ENCODE measurements around the gene DIO2.

The DIO2 gene

GRCh38 chr14:80211153-80212022 is at the start of gene DIO2:
TSS of gene DIO2 (minus strand) at chr14:80211504. CDS start at chr14:80211472, 32 bp downstream.
- DNase-seq (ENCODE audit: low read depth) = no peak

- DNase-seq (ENCODE audit: low read depth) = no peak
These were observed 49.3 kb upstream of the DIO2 start for GRCh38 chr14:80260645-80261044.

GRCh38 chr14:80239631-80240030 is 28.3 kb upstream of the DIO2 start:
- DNase-seq (ENCODE audit: low read depth) = no peak

GRCh38 chr14:80237143-80237542 is 25.8 kb upstream of the DIO2 start:
- DNase-seq (ENCODE audit: low read depth) = no peak

GRCh38 chr14:80233470-80234089 is 22.3 kb upstream of the DIO2 start:
- no peak for DNase-seq (ENCODE audit: low read depth)

GRCh38 chr14:80231702-80232101 is 20.4 kb upstream of the DIO2 start:
- no peak for DNase-seq (ENCODE audit: low read depth)

- no peak for DNase-seq (ENCODE audit: low read depth)
These were observed 12.6 kb upstream of the DIO2 start for GRCh38 chr14:80223696-80224465.

GRCh38 chr14:80216818-80217217 is 5.5 kb upstream of the DIO2 start:
- DNase-seq (ENCODE audit: low read depth) = no peak

- no peak for DNase-seq (ENCODE audit: low read depth)
These were observed 4.7 kb upstream of the DIO2 start for GRCh38 chr14:80215756-80216581.

- no peak for DNase-seq (ENCODE audit: low read depth)
These were observed 3.8 kb upstream of the DIO2 start for GRCh38 chr14:80215081-80215480.

GRCh38 chr14:80213602-80214001 is 2.3 kb upstream of the DIO2 start:
- DNase-seq (ENCODE audit: low read depth) = peak; percentile 9

- DNase-seq (ENCODE audit: low read depth) = no peak
These were observed 706 bp upstream of the DIO2 start for GRCh38 chr14:80212023-80212397.

GRCh38 chr14:80208461-80208860 is 2.8 kb downstream of the DIO2 start:
- no peak for DNase-seq (ENCODE audit: low read depth)

- no peak for DNase-seq (ENCODE audit: low read depth)
These were observed 4.8 kb downstream of the DIO2 start for GRCh38 chr14:80206351-80207080.

GRCh38 chr14:80202888-80203562 is 8.3 kb downstream of the DIO2 start:
- no peak for DNase-seq (ENCODE audit: low read depth)

GRCh38 chr14:80200093-80200492 is 11.2 kb downstream of the DIO2 start:
- DNase-seq (ENCODE audit: low read depth) = no peak

GRCh38 chr14:80188571-80188970 is 22.7 kb downstream of the DIO2 start:
- no peak for DNase-seq (ENCODE audit: low read depth)

GRCh38 chr14:80186301-80186800 is 25.0 kb downstream of the DIO2 start:
- no peak for DNase-seq (ENCODE audit: low read depth)

- no peak for DNase-seq (ENCODE audit: low read depth)
These were observed 34.4 kb downstream of the DIO2 start for GRCh38 chr14:80176893-80177292.

GRCh38 chr14:80172375-80173051 is 38.8 kb downstream of the DIO2 start:
- peak; percentile 2 for DNase-seq (ENCODE audit: low read depth)
